HEK293 (cell line): Measurements from ENCODE around the gene LIN37.

ENCODE experiments used
- CTCF ChIA-PET: fragments of 350-600 bp; formaldehyde crosslinking; extraction: SDS; loops from one replicate; lab custom pipeline; 2021; ENCODE audit warnings: antibody characterized with exemption; lab: Yijun Ruan, JAX
- POLR2A ChIA-PET: fragments of 300-600 bp; formaldehyde crosslinking; extraction: SDS; loops from one replicate; lab custom pipeline; 2020; ENCODE audit warnings: antibody characterized with exemption, inconsistent platforms; lab: Yijun Ruan, JAX
- H3K27ac ChIP-seq: fragments of 200-500 bp; sonication (Bioruptor generic); 2 replicates; pipeline ENCODE4 v1.5.1; 2014; ENCODE audit warnings: low read depth, low read length, control low read depth, inconsistent platforms; ENCODE audit errors: extremely low read depth
- H3K36me3 ChIP-seq, 2 experiments: fragments of 200-500 bp in 1 of 2; sonication (Bioruptor generic) in 1 of 2; 1 replicate in 1 of 2; 2 replicates in 1 of 2; pipeline ENCODE4 v1.5.1; 2014 to 2017; ENCODE audit warnings: inconsistent platforms in 2 of 2, low read length in 2 of 2; ENCODE audit not compliant: control insufficient read depth in 2 of 2, insufficient read depth in 1 of 2
- H3K4me1 ChIP-seq: fragments of 200-500 bp; sonication (Bioruptor generic); 2 replicates; pipeline ENCODE4 v1.5.1; 2014; ENCODE audit warnings: mild to moderate bottlenecking, low read length, inconsistent platforms; ENCODE audit not compliant: control insufficient read depth, insufficient read depth
- H3K4me3 ChIP-seq: 2 replicates; pipeline ENCODE4 v1.5.1; 2011; ENCODE audit warnings: low read depth, mild to moderate bottlenecking, control low read depth, low read length, moderate library complexity
- H3K9me3 ChIP-seq: fragments of 200-500 bp; sonication (Bioruptor generic); 2 replicates; pipeline ENCODE4 v1.5.1; 2014; ENCODE audit warnings: low read depth, low read length, inconsistent platforms; ENCODE audit not compliant: control insufficient read depth, insufficient read depth
- ATF2 ChIP-seq: fragments of 450-650 bp; formaldehyde crosslinking; IDR thresholded peaks from 2 replicates; pipeline ENCODE4 v1.5.1; 2016; ENCODE audit warnings: missing biosample characterization, missing genetic modification characterization, low read depth
- MYNN ChIP-seq: fragments of 450-650 bp; formaldehyde crosslinking; IDR thresholded peaks from 2 replicates; pipeline ENCODE4 v1.5.1; 2016; ENCODE audit warnings: missing biosample characterization, missing genetic modification characterization, borderline replicate concordance
- MZF1 ChIP-seq: fragments of 450-650 bp; formaldehyde crosslinking; IDR thresholded peaks from 2 replicates; pipeline ENCODE4 v1.5.1; 2017; ENCODE audit warnings: missing biosample characterization, missing genetic modification characterization, borderline replicate concordance
- PRDM4 ChIP-seq: fragments of 450-650 bp; formaldehyde crosslinking; IDR thresholded peaks from 2 replicates; pipeline ENCODE4 v1.5.1; 2017; ENCODE audit warnings: missing biosample characterization, missing genetic modification characterization
- SETDB1 ChIP-seq: IDR thresholded peaks from one replicate; pipeline ENCODE4 v1.6.1; 2017; ENCODE audit warnings: mild to moderate bottlenecking, low read length, moderate library complexity, mixed read lengths; ENCODE audit not compliant: insufficient read length
- SP3 ChIP-seq: fragments of 450-650 bp; formaldehyde crosslinking; IDR thresholded peaks from 2 replicates; pipeline ENCODE4 v1.5.1; 2016; ENCODE audit warnings: missing biosample characterization, missing genetic modification characterization
- ZBTB48 ChIP-seq: fragments of 450-650 bp; formaldehyde crosslinking; IDR thresholded peaks from 2 replicates; pipeline ENCODE4 v1.5.1; 2016; ENCODE audit warnings: missing biosample characterization, missing genetic modification characterization
- ZFP3 ChIP-seq: fragments of 450-650 bp; formaldehyde crosslinking; IDR thresholded peaks from 2 replicates; pipeline ENCODE4 v1.5.1; 2016; ENCODE audit warnings: low read depth, missing biosample characterization, missing genetic modification characterization
- ZIC2 ChIP-seq: fragments of 450-650 bp; formaldehyde crosslinking; IDR thresholded peaks from 2 replicates; pipeline ENCODE4 v1.5.1; 2016; ENCODE audit warnings: missing biosample characterization, missing genetic modification characterization
- ZNF138 ChIP-seq: fragments of 450-650 bp; formaldehyde crosslinking; IDR thresholded peaks from 2 replicates; pipeline ENCODE4 v1.5.1; 2016; ENCODE audit warnings: missing biosample characterization, missing genetic modification characterization, borderline replicate concordance
- ZNF146 ChIP-seq: fragments of 450-650 bp; formaldehyde crosslinking; IDR thresholded peaks from 2 replicates; pipeline ENCODE4 v1.5.1; 2016; ENCODE audit warnings: missing biosample characterization, missing genetic modification characterization
- ZNF18 ChIP-seq: fragments of 450-650 bp; formaldehyde crosslinking; IDR thresholded peaks from 2 replicates; pipeline ENCODE4 v1.5.1; 2016; ENCODE audit warnings: missing biosample characterization, missing genetic modification characterization
- ZNF248 ChIP-seq: fragments of 450-650 bp; formaldehyde crosslinking; IDR thresholded peaks from 2 replicates; pipeline ENCODE4 v1.5.1; 2017; ENCODE audit warnings: missing biosample characterization, missing genetic modification characterization
- ZNF366 ChIP-seq: fragments of 450-650 bp; formaldehyde crosslinking; conservative IDR thresholded peaks from 2 replicates; pipeline ENCODE4 v1.5.1; 2016; ENCODE audit warnings: missing biosample characterization, missing genetic modification characterization
- ZNF391 ChIP-seq: fragments of 450-650 bp; formaldehyde crosslinking; IDR thresholded peaks from 2 replicates; pipeline ENCODE4 v1.5.1; 2016; ENCODE audit warnings: low read depth, missing biosample characterization, missing genetic modification characterization, borderline replicate concordance
- ZNF416 ChIP-seq: fragments of 450-650 bp; formaldehyde crosslinking; IDR thresholded peaks from 2 replicates; pipeline ENCODE4 v1.5.1; 2016; ENCODE audit warnings: missing biosample characterization, missing genetic modification characterization
- ZSCAN18 ChIP-seq: fragments of 450-650 bp; formaldehyde crosslinking; IDR thresholded peaks from 2 replicates; pipeline ENCODE4 v1.5.1; 2016; ENCODE audit warnings: missing biosample characterization, missing genetic modification characterization

The LIN37 gene

GRCh38 chr19:35710784-35711723 lies 37.3 kb upstream of the LIN37 start (continued):
- TF ChIP-seq ZNF366 (tag by site-specific recombination) (no peak), MZF1 (no peak), SETDB1 (no peak), ZNF18 (tag by site-specific recombination) (no peak), ZNF146 (tag by site-specific recombination) (no peak), ZFP3 (no peak), ZSCAN18 (tag by site-specific recombination) (no peak), ZNF138 (no peak), ZBTB48 (tag by site-specific recombination) (no peak)

- H3K4me3 ChIP-seq: no peak overlapping the region
- POLR2A ChIA-PET: interaction anchor here (0.5 to 3.9 kb wide), 10 partner anchors 8 to 801 kb away, joined by 3 to 38 read pairs (median 4); partner anchors contain the start of genes LIN37, PSENEN, U2AF1L4 and ZBTB32
- H3K9me3 ChIP-seq: no peaks in the 10 kb centered on the region
- CTCF ChIA-PET: interaction anchor here (0.7 to 6.0 kb wide), 9 partner anchors 8 to 202 kb away, joined by 3 to 119 read pairs (median 4); partner anchors contain the start of genes LIN37 and ZBTB32
- no peak overlapping the region for H3K27ac ChIP-seq
- no peaks in the 10 kb centered on the region; a peak in 1 of 3 replicates for H3K36me3 ChIP-seq
- no peak for TF ChIP-seq ZNF391
- no peak for TF ChIP-seq ZNF416 (tag by site-specific recombination)
- TF ChIP-seq ZNF248 (tag by site-specific recombination): no peak
- no peak for TF ChIP-seq PRDM4 (tag by site-specific recombination)
- 0 out of 2 replicates have a peak, but pooled peaks have one; percentile 45 for TF ChIP-seq SP3 (tag by site-specific recombination)
- no peak for TF ChIP-seq ATF2 (tag by site-specific recombination)
- peak; percentile 26; the same call in 1 of the 2 replicates for TF ChIP-seq ZIC2 (tag by site-specific recombination)
- no peak for TF ChIP-seq MYNN (tag by site-specific recombination)
- TF ChIP-seq, all 188 proteins: peak for 2
- H3K4me1 ChIP-seq: peaks cover 14% of the 10 kb centered on the region
These were observed 35.5 kb upstream of the LIN37 start for GRCh38 chr19:35712567-35713505.
